ENCODE data around the gene CD59. TPM values are rescaled to one million over a fixed set of nuclear protein-coding genes. Genes with fewer than 3 reads are reported as not detected.
A peak's percentile ranks its signal among the peaks of the same experiment; 100 is the strongest.

CD59 gene
- total and polyA plus RNA-seq, 9 of the 15 experiments (the other 6 are each of a cell fraction or from before 2014, with no cell fraction given), result 38.1 to 338 (median 173) TPM

GRCh38 chr11:33700502-33701271 is 35.5 kb downstream of the CD59 start, which contains the start of gene C11orf91 (continued):
- TF ChIP-seq, protein P1, sequence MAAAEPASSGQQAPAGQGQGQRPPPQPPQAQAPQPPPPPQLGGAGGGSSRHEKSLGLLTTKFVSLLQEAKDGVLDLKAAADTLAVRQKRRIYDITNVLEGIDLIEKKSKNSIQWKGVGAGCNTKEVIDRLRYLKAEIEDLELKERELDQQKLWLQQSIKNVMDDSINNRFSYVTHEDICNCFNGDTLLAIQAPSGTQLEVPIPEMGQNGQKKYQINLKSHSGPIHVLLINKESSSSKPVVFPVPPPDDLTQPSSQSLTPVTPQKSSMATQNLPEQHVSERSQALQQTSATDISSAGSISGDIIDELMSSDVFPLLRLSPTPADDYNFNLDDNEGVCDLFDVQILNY (CRISPR knock-in tag; IDR thresholded peaks at IDR 0.05), result no peak
- TF ChIP-seq, protein P2, sequence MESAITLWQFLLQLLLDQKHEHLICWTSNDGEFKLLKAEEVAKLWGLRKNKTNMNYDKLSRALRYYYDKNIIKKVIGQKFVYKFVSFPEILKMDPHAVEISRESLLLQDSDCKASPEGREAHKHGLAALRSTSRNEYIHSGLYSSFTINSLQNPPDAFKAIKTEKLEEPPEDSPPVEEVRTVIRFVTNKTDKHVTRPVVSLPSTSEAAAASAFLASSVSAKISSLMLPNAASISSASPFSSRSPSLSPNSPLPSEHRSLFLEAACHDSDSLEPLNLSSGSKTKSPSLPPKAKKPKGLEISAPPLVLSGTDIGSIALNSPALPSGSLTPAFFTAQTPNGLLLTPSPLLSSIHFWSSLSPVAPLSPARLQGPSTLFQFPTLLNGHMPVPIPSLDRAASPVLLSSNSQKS (CRISPR knock-in tag; IDR thresholded peaks at IDR 0.05), result no peak
- TF ChIP-seq, protein P3, sequence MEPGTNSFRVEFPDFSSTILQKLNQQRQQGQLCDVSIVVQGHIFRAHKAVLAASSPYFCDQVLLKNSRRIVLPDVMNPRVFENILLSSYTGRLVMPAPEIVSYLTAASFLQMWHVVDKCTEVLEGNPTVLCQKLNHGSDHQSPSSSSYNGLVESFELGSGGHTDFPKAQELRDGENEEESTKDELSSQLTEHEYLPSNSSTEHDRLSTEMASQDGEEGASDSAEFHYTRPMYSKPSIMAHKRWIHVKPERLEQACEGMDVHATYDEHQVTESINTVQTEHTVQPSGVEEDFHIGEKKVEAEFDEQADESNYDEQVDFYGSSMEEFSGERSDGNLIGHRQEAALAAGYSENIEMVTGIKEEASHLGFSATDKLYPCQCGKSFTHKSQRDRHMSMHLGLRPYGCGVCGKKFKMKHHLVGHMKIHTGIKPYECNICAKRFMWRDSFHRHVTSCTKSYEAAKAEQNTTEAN (CRISPR knock-in tag; IDR thresholded peaks at IDR 0.05), result no peak
- TF ChIP-seq CBX8 (IDR thresholded peaks at IDR 0.05; ENCODE audit: borderline replicate concordance, extremely low read depth, low read depth, low read length, poor library complexity, severe bottlenecking), result no peak
- TF ChIP-seq SIN3A (IDR thresholded peaks at IDR 0.05; ENCODE audit: borderline replicate concordance in 2 of 2, control insufficient read depth in 1 of 2, low read depth in 2 of 2, low read length in 2 of 2), result 0 out of 4 replicates have a peak, but pooled peaks of 1 of the 2 experiments have one; percentile 47
- TF ChIP-seq, protein P4, sequence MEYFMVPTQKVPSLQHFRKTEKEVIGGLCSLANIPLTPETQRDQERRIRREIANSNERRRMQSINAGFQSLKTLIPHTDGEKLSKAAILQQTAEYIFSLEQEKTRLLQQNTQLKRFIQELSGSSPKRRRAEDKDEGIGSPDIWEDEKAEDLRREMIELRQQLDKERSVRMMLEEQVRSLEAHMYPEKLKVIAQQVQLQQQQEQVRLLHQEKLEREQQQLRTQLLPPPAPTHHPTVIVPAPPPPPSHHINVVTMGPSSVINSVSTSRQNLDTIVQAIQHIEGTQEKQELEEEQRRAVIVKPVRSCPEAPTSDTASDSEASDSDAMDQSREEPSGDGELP (CRISPR knock-in tag; IDR thresholded peaks at IDR 0.05; ENCODE audit: borderline replicate concordance), result peak; percentile 66
- TF ChIP-seq E2F6 (IDR thresholded peaks at IDR 0.05; ENCODE audit: borderline replicate concordance in 1 of 2, extremely low read depth in 1 of 2, insufficient read depth in 1 of 2, insufficient read length in 1 of 2, low read depth in 1 of 2, low read length in 1 of 2, poor library complexity in 1 of 2, severe bottlenecking in 1 of 2), result peak in 1 of 2 experiments; percentile 41
- no peak for TF ChIP-seq ZNF766 (CRISPR knock-in tag; conservative IDR thresholded peaks at IDR 0.05)
- peak; percentile 30; the same call in 1 of the 2 replicates for TF ChIP-seq SUPT5H (IDR thresholded peaks at IDR 0.05)
- TF ChIP-seq GATAD2A (IDR thresholded peaks at IDR 0.05), result no peak

All from K562 (cell line).